Right renal pelvis (tissue), 4 donors: ENCODE data around the gene CYP2B6. TPM values are rescaled to one million over a fixed set of nuclear protein-coding genes. Genes with fewer than 3 reads are reported as not detected.
"Not testable (repeated sequence)": the region's sequence is repeated elsewhere in the genome, so short reads cannot be mapped to it uniquely, and the experiment has no call there.

Experiments
- DNase-seq, 4 donors: peaks; one replicate each; pipeline ENCODE4 v3.0.0-alpha.2; 2013; ENCODE audit warnings: low read depth in 4 of 4, low spot score in 3 of 4, missing footprints in 1 of 4
- polyA plus RNA-seq, 4 donors: library from polyadenylated mRNA; unstranded; fragments of 120-200 nt; gene quantifications; one replicate each; pipeline ENCODE4 v1.2.1, GENCODE V29; 2013; ENCODE audit not compliant: insufficient read length in 4 of 4

Gene CYP2B6
- polyA plus RNA-seq, 4 donors, result 1.7 to 3.3 (median 2.2) TPM

DNA sequence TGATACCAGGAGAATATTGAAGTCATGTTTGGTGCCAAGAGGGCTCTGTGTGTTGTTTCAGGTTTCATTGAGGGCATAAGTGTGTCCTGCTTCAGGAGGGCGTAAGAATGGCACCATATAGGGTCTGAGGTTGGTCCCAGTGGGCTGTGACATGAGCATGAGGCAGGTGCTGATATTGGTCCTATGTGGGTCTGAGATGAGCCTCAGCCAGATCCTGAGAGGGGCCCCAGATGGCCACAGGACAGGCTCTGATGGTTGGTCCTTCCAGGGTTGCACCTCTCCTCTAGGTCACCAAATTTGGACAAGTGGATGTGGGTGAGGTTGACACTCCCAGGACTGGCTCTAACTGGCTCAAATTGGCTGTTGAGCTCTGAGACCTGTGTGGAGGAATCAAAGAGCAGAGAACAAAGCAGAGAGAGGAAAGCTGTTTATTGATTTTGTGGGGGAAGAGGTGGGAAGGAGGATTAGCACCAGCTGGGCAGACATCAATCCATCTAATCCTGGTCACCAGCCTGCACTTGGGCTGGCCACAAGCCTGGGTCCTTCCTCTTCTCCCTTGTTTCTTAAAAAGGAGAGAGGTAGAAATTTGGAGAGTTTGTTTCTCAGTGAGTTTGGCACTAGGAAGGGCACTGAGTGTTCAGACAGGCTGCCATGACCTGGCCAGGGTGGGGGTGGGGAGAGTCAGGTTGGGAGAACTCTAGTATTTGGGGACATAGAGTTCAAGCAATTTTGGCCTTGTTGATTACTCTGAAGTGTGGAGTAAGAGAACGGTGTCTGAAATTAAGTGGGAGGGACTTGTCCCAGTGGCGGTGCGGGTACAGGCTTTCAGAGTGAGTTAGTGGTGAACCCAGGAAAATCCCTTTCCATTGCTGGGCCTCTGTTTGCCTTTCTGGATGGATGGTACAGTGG is 38.7 kb downstream of the CYP2B6 start:
- DNase-seq, result no peak

DNA sequence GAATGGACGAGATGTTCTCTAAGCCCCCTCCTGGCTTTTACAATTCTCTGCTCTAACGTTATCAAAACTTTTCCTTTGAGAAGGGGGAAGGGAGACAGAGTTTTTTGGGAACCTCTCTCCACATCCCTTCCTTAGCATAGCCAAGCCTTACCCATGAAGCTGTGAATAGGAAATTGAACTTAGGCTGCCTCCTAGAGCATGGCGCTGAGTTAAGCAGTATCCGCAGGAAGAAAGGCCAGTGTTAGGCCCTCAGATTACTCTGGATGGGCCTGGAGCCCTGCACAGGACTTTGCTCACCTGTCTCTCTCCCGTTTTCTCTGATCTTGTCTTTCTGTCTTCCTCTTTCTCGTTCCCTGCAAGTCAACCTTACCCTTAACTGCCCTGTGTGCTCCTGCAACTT is 39.6 kb downstream of the CYP2B6 start:
- DNase-seq, result no peak

DNA sequence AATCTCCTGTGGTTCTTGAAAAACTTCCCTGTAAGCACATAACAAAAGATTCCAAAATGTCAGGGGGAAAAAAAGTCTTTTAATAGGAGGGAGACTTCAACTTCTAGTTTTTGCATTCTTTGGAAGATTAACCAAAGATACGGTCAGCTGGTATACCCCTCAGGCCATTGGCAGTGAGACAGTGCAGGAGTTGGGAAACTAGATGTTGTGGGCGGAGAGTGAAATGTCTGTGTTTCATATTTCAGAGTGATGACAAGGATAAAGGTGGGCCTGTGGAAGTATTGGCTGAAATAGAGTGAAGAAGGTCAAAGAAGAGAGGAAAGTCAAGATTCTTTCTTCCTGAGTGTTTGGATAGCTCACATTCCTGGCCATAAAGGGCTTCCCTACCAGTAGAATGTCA is 40.8 kb downstream of the CYP2B6 start:
- no peak for DNase-seq

DNA sequence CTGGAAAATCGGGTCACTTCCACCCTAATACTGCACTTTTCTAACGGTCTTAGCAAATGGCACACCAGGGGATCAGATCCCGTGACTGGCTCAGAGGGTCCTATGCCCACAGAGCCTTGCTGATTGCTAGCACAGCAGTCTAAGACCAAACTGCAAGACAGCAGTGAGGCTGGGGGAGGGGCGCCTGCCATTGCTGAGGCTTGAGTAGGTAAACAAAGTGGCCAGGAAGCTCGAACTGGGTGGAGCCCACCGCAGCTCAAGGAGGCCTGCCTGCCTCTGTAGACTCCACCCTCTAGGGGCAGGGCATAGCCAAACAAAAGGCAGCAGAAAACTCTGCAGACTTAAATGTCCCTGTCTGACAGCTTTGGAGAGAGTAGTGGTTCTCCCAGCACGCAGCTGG is 42.2 kb downstream of the CYP2B6 start:
- DNase-seq, result not testable (repeated sequence)

DNA sequence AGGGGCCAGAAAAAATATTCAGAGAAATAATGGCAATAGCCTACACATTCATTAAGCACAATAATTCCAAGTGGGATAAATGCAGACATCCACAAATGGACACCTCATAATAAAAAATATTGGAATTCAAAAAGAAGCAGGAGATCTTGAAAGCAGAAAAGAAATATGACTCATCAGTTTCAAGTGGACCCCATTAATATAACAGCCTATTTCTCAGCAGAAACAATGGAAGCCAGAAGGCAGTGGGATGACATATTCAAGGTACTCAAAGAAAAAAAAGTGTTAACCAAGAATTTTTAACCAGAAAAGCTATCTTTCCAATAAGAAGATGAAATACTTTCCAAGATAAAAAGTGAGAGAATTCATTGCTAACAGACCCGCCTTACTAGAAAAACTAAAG is 48.7 kb downstream of the CYP2B6 start:
- no peak for DNase-seq

DNA sequence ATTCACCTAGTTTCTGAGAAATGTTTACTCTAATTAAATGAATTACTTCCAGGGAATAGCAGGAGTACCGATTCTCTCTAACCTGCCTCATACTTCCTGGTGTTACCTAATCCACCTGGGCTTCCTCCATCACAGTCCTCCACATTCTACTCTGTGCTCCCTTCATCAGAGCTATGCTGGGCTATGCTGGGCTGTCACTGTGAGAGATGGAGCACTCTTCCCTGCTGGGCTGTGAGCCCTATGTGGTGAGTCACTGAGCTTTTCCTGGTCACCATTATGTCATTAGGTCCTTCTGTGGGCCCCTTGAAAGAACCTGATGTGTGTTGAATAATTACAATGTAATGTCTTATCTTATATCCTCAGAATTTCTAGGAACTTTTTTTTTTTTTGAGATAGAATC is 54.0 kb downstream of the CYP2B6 start:
- DNase-seq, result not testable (repeated sequence)

DNA sequence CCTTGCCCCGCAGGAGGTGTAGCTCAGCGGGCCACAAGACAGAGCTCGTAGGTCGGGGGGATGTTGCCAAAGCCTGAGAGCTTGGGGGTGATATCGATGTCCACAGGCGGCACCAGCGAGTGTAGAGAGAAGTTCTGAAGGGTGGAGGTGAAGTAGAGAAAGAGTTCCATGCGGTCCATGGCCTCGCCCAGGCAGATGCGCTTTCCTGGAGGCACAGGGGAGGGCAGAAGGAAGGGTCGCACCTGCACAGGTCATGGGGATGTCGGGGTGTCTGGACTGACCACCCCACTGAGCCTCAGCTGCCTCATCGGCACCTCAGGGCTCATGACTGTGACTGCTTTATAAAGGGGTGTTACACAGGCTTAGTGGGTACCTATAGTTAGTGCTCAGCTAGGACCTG is 59.3 kb downstream of the CYP2B6 start:
- DNase-seq, result no peak

DNA sequence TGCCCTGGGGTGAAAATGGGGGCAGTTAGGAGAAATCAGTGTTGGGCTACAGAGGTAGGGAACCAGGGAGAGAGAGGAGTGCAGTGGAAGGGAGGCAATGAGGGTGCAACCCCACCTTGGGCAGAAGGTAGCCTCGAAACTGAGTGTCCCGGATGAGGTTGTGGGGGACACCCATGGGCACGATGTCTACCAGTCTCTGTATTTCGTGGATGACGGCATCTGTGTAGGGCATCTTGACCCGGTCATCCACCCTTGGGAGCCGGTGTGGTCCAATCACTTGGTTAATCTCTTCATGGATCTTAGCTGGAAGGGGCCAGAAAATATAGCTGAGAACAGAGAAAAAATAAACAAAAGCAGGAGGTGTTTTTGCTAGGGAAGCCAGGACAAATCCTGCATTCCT is 61.1 kb downstream of the CYP2B6 start:
- not testable (repeated sequence) for DNase-seq

DNA sequence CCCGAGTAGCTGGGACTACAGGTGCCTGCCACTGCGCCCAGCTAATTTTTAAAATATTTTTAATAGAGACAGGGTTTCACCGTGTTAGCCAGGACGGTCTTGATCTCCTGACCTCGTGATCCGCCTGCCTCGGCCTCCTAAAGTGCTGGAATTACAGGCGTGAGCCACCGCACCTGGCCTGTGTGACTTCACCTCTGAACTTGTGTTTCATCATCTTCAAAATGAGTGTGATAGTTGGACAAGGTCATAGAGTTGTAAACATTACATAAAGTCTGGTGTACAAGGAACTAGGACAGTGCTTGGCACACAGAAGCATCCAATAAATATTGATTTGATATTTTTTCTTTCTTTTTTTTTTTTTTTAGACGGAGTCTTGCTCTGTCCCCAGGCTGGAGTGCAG is 62.2 kb downstream of the CYP2B6 start:
- not testable (repeated sequence) for DNase-seq

DNA sequence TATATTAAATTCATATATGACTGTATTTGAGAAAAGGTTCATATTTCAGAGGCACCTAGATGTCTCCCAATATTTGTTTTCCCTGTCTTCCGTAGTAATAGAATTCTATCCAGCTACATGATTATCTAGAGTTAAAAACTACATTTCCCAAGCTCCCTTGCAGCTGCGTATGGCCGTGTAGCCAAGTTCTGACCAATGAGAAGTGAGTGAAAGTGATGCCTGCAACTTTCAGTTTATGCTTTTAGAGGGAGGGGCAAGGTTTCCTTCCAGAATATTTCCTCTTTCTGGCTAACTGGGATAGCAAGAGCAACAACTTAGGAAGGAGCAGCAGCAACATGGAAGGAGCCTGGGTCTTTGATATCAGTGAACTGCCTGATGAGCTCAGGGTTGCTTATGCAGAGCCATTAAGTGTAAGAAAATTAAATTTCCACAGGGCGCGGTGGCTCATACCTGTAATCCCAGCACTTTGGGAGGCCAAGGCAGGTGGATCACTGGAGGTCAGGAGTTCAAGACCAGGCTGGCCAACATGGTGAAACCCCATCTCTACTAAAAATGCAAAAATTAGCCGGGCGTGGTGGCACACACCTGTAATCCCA is 74.0 kb downstream of the CYP2B6 start:
- DNase-seq, result no peak

Other genes with a start within 250 kb of the CYP2B6 start
- gene ACTMAP, start 240.8 kb upstream of the CYP2B6 start, polyA plus RNA-seq, result 10 to 100 TPM; 13.0 to 21.8 (median 15.4) TPM
- 100 to 1,000 TPM; 114 to 126 (median 122) TPM for gene SNRPA, start 240.1 kb upstream of the CYP2B6 start, polyA plus RNA-seq
- 1 to 10 TPM in 1 of 4 donors, under 1 TPM in 3; 0.48 to 1.2 (median 0.90) TPM for gene MIA, start 215.8 kb upstream of the CYP2B6 start, polyA plus RNA-seq
- gene RAB4B, start 213.0 kb upstream of the CYP2B6 start, polyA plus RNA-seq, result 10 to 100 TPM in 2 of 4 donors, 1 to 10 TPM in 2; 7.6 to 11.7 (median 9.6) TPM
- gene EGLN2, start 192.1 kb upstream of the CYP2B6 start, polyA plus RNA-seq, result 10 to 100 TPM; 69.7 to 81.2 (median 73.7) TPM
- under 1 TPM in 1 of 4 donors, not detected in 3; 0.12 TPM for gene CYP2A6, start 140.8 kb upstream of the CYP2B6 start, polyA plus RNA-seq
- not detected for gene CYP2A7, start 109.1 kb upstream of the CYP2B6 start, polyA plus RNA-seq
- gene CYP2A13, start 97.2 kb downstream of the CYP2B6 start, polyA plus RNA-seq, result not detected
- under 1 TPM in 1 of 4 donors, not detected in 3; 0.04 TPM for gene CYP2F1, start 123.2 kb downstream of the CYP2B6 start, polyA plus RNA-seq
- under 1 TPM; 0.22 to 0.64 (median 0.42) TPM for gene CYP2S1, start 201.9 kb downstream of the CYP2B6 start, polyA plus RNA-seq
- 10 to 100 TPM; 30.9 to 34.9 (median 32.5) TPM for gene AXL, start 227.9 kb downstream of the CYP2B6 start, polyA plus RNA-seq